ENCODE measurements around the gene CNTN4. TPM values are rescaled to one million over a fixed set of nuclear protein-coding genes. Genes with fewer than 3 reads are reported as not detected.

The CNTN4 gene
- total RNA-seq, 1 experiment from 2014 or later: not detected

- TF ChIP-seq ZNF532 (CRISPR knock-in tag; IDR thresholded peaks at IDR 0.05; ENCODE audit: borderline replicate concordance): no peak
Observed at GRCh38 chr3:2976796-2977195, 878.1 kb downstream of the CNTN4 start (continued).

GRCh38 chr3:2978977-2979732, 880.5 kb downstream of the CNTN4 start:
- no peak for DNase-seq (ENCODE audit: low spot score)
- POLR2A ChIA-PET: no interaction called here
- TF ChIP-seq ATF3 (CRISPR knock-in tag; conservative IDR thresholded peaks at IDR 0.05): no peak
- TF ChIP-seq PREB (CRISPR knock-in tag; IDR thresholded peaks at IDR 0.05; ENCODE audit: borderline replicate concordance): no peak
- no peak for TF ChIP-seq AFF4 (CRISPR knock-in tag; IDR thresholded peaks at IDR 0.05; ENCODE audit: borderline replicate concordance)
- TF ChIP-seq ETV6 (CRISPR knock-in tag; IDR thresholded peaks at IDR 0.05): no peak
- no peak for TF ChIP-seq ZBTB43 (CRISPR knock-in tag; IDR thresholded peaks at IDR 0.05)
- TF ChIP-seq ZNF532 (CRISPR knock-in tag; IDR thresholded peaks at IDR 0.05; ENCODE audit: borderline replicate concordance): no peak
- TF ChIP-seq NR1H2 (CRISPR knock-in tag; IDR thresholded peaks at IDR 0.05): no peak
- TF ChIP-seq ESRRA (CRISPR knock-in tag; IDR thresholded peaks at IDR 0.05; ENCODE audit: borderline replicate concordance): no peak
- no peak for TF ChIP-seq NR3C1 (CRISPR knock-in tag; conservative IDR thresholded peaks at IDR 0.05; ENCODE audit: low read depth)
- TF ChIP-seq FOXK1 (CRISPR knock-in tag; IDR thresholded peaks at IDR 0.05): no peak
- no peak for TF ChIP-seq ZNF512 (CRISPR knock-in tag; IDR thresholded peaks at IDR 0.05; ENCODE audit: borderline replicate concordance)
- TF ChIP-seq E2F4 (CRISPR knock-in tag; IDR thresholded peaks at IDR 0.05; ENCODE audit: borderline replicate concordance, low read depth): no peak
- no peak for TF ChIP-seq NFYB (CRISPR knock-in tag; conservative IDR thresholded peaks at IDR 0.05; ENCODE audit: low read depth)

More at GRCh38 chr3:2978977-2979732, 880.5 kb downstream of the CNTN4 start:
- Mint-ChIP-seq H3K27me3 (ENCODE audit: low read depth) (peaks cover 3% of the 10 kb centered on the region), H3K27ac (no peak overlapping the region), H3K9me3 (peaks cover 43% of the 10 kb centered on the region), H3K4me1 (peaks cover 28% of the 10 kb centered on the region), H3K36me3 (peaks cover 35% of the 10 kb centered on the region), H3K4me3 (peak overlapping the region; percentile 43)
- CTCF ChIA-PET: no interaction called here
- peak; percentile 76 for ATAC-seq
